ENCODE results near the gene TTC28.
"Not testable (repeated sequence)": the region's sequence is repeated elsewhere in the genome, so short reads cannot be mapped to it uniquely, and the experiment has no call there.

TTC28 gene

GRCh38 chr22:28172892-28173670 is 506.6 kb downstream of the TTC28 start:
- no peak for DNase-seq

- DNase-seq = no peak
Measured at GRCh38 chr22:28171712-28172111, 507.9 kb downstream of the TTC28 start.

GRCh38 chr22:28171115-28171514 is 508.5 kb downstream of the TTC28 start:
- no peak for DNase-seq

- DNase-seq = not testable (repeated sequence)
Measured at GRCh38 chr22:28169314-28169713, 510.3 kb downstream of the TTC28 start.

- no peak for DNase-seq
Measured at GRCh38 chr22:28155808-28156207, 523.8 kb downstream of the TTC28 start.

GRCh38 chr22:28154861-28155260 is 524.8 kb downstream of the TTC28 start:
- DNase-seq = no peak

GRCh38 chr22:28151151-28151816 is 528.4 kb downstream of the TTC28 start:
- DNase-seq = no peak

- no peak for DNase-seq
Measured at GRCh38 chr22:28148816-28149465, 530.7 kb downstream of the TTC28 start.

GRCh38 chr22:28147401-28147800 is 532.2 kb downstream of the TTC28 start:
- no peak for DNase-seq

GRCh38 chr22:28146401-28147314 is 533.0 kb downstream of the TTC28 start:
- no peak for DNase-seq

GRCh38 chr22:28143961-28144745 is 535.5 kb downstream of the TTC28 start:
- no peak for DNase-seq

GRCh38 chr22:28143241-28143865 is 536.3 kb downstream of the TTC28 start:
- no peak for DNase-seq

GRCh38 chr22:28142361-28142961 is 537.2 kb downstream of the TTC28 start:
- DNase-seq = no peak

- no peak for DNase-seq
Measured at GRCh38 chr22:28141614-28142013, 538.0 kb downstream of the TTC28 start.

GRCh38 chr22:28139961-28140360 is 539.7 kb downstream of the TTC28 start:
- DNase-seq = no peak

- no peak for DNase-seq
Measured at GRCh38 chr22:28139516-28139915, 540.1 kb downstream of the TTC28 start.

- no peak for DNase-seq
Measured at GRCh38 chr22:28137036-28137435, 542.6 kb downstream of the TTC28 start.

- no peak for DNase-seq
Measured at GRCh38 chr22:28132466-28132865, 547.2 kb downstream of the TTC28 start.

- no peak for DNase-seq
Measured at GRCh38 chr22:28129319-28129962, 550.2 kb downstream of the TTC28 start.

GRCh38 chr22:28128827-28129226 is 550.8 kb downstream of the TTC28 start:
- no peak for DNase-seq

GRCh38 chr22:28125799-28126198 is 553.8 kb downstream of the TTC28 start:
- no peak for DNase-seq

Data from CD4-positive, alpha-beta T cell treated with Interleukin-12 subunit alpha and Interleukin-12 subunit beta, for 1 hour (primary cell).